Panc1 (cell line): ENCODE results near the gene TMEM185B. TPM values are rescaled to one million over a fixed set of nuclear protein-coding genes. Genes with fewer than 3 reads are reported as not detected.

Experiments used
- ATAC-seq: fragments of 200-7000 bp; cut with Tn5 transposase; 2 replicates; pipeline ENCODE4 v1.9.1; 2020; ENCODE audit warnings: mild to moderate bottlenecking, moderate library complexity
- BruUV-seq: library from RNA; stranded (reverse); fragments of 400-500 nt; replicated peaks from 2 replicates; lab custom pipeline; 2021; lab: Mats Ljungman, UMichigan
- CTCF ChIA-PET: fragments of 300-600 bp; sonication (Branson Sonifier 250); formaldehyde crosslinking; loops from one replicate; lab custom pipeline; 2022; ENCODE audit warnings: antibody characterized with exemption; lab: Charles Lee
- POLR2A ChIA-PET: fragments of 300-600 bp; sonication (Branson Sonifier 250); formaldehyde crosslinking; loops from one replicate; lab custom pipeline; 2022; ENCODE audit warnings: antibody characterized with exemption; lab: Charles Lee
- DNase-seq: peaks from one replicate; pipeline ENCODE4 v3.0.0-alpha.2; 2010; ENCODE audit warnings: low read depth, low spot score
- H3K27ac ChIP-seq: 2 replicates; pipeline ENCODE4 v1.5.1; 2011; ENCODE audit warnings: mild to moderate bottlenecking, low read length, inconsistent platforms
- H3K27me3 ChIP-seq: fragments of 200-500 bp; sonication (Bioruptor generic); 2 replicates; pipeline ENCODE4 v1.6.0; 2014; ENCODE audit warnings: low read length, inconsistent platforms; ENCODE audit not compliant: control insufficient read depth, insufficient read depth
- H3K36me3 ChIP-seq: fragments of 200-500 bp; sonication (Bioruptor generic); 2 replicates; pipeline ENCODE4 v1.5.1; 2014; ENCODE audit warnings: inconsistent platforms, mild to moderate bottlenecking, low read length, moderate library complexity; ENCODE audit not compliant: control insufficient read depth, insufficient read depth
- H3K4me1 ChIP-seq: 2 replicates; pipeline ENCODE4 v1.5.1; 2011; ENCODE audit warnings: inconsistent platforms, mild to moderate bottlenecking, low read length, moderate library complexity; ENCODE audit not compliant: control insufficient read depth, insufficient read depth
- H3K4me3 ChIP-seq, 2 experiments: 2 replicates each; pipeline ENCODE4 v1.5.1; 2011 to 2012; ENCODE audit warnings: low read depth in 2 of 2, low read length in 2 of 2, mild to moderate bottlenecking in 2 of 2, inconsistent platforms in 1 of 2, moderate library complexity in 1 of 2
- H3K9me3 ChIP-seq: fragments of 200-500 bp; sonication (Bioruptor generic); 2 replicates; pipeline ENCODE4 v1.5.1; 2014; ENCODE audit warnings: low read depth, mild to moderate bottlenecking, inconsistent platforms, low read length, moderate library complexity; ENCODE audit not compliant: control insufficient read depth, insufficient read depth
- POLR2AphosphoS5 ChIP-seq: IDR thresholded peaks from 2 replicates; pipeline ENCODE4 v1.6.1; 2012; ENCODE audit warnings: mild to moderate bottlenecking, low read depth, low read length, moderate library complexity
- SIN3A ChIP-seq: IDR thresholded peaks from 2 replicates; pipeline ENCODE4 v1.6.1; 2012; ENCODE audit warnings: low read depth, mild to moderate bottlenecking, low read length, moderate library complexity, borderline replicate concordance; ENCODE audit not compliant: insufficient read depth
- TCF7L2 ChIP-seq: IDR thresholded peaks from 2 replicates; pipeline ENCODE4 v1.6.1; 2011; ENCODE audit warnings: mild to moderate bottlenecking, low read depth, low read length, inconsistent platforms
- in situ Hi-C: cut with HindIII; loops from 2 replicates; pipeline ENCODE4 v1.10.0; 2016; ENCODE audit warnings: low sequenced_read_pairs, low pct_unique_long_range_greater_than_20kb
- intact Hi-C: fragments of 100-400 bp; cut with micrococcal nuclease; formaldehyde crosslinking; loops from one replicate; pipeline ENCODE4 v1.10.0; 2022; ENCODE audit not compliant: unreplicated experiment
- total RNA-seq: library from RNA; stranded (reverse); gene quantifications from one replicate; pipeline ENCODE4 v1.2.1, GENCODE V29; 2021; ENCODE audit not compliant: unreplicated experiment
- TF ChIP-seq, protein P1 (sequence below), 2 experiments: IDR thresholded peaks; 2 replicates each; pipeline ENCODE4 v1.6.1; 2011 to 2012; ENCODE audit warnings: low read depth in 2 of 2, control low read depth in 1 of 2, low read length in 1 of 2, mild to moderate bottlenecking in 1 of 2, moderate library complexity in 1 of 2; ENCODE audit not compliant: insufficient read depth in 1 of 2
- TF ChIP-seq, protein P2 (sequence below): fragments of 450-650 bp; IDR thresholded peaks from 2 replicates; pipeline ENCODE4 v1.5.1; 2017; ENCODE audit warnings: mild to moderate bottlenecking

Gene TMEM185B
- total RNA-seq, 1 experiment from 2014 or later = 54.6 TPM

DNA sequence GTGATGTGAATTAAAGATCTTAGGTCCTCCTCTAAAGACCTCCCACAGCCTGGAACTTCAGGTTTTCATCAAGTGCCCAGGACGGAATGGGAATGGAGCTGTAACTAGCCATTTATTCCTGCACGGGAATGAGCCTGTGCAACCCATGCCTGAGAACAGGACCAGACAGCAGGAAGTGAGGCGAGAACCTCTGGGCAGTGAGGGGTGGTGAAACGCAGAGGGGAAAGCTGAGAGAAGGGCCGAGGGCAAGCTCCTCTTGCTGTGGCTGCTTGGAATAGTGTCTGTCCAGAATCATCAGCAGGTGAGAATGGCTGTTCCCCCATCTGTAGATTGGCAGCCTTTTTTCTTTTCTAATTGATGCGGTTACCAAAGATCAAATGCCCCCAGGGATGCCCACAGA is 24.7 kb upstream of the TMEM185B start:
- H3K4me1 ChIP-seq = peaks cover 30% of the 10 kb centered on the region
- intact Hi-C loops = no loop called here
- in situ Hi-C loops = no loop called here
- no peak for DNase-seq
- H3K4me3 ChIP-seq = no peak overlapping the region
- no peaks in the 10 kb centered on the region for H3K9me3 ChIP-seq
- H3K27ac ChIP-seq = no peak overlapping the region
- H3K27me3 ChIP-seq = no peaks in the 10 kb centered on the region
- POLR2A ChIA-PET = no interaction called here
- H3K36me3 ChIP-seq = no peaks in the 10 kb centered on the region
- CTCF ChIA-PET = no interaction called here
- BruUV-seq = no TSS peak
- ATAC-seq = no peak
- TF ChIP-seq POLR2AphosphoS5 (no peak), SIN3A (no peak), TCF7L2 (no peak)
- TF ChIP-seq, protein P1, sequence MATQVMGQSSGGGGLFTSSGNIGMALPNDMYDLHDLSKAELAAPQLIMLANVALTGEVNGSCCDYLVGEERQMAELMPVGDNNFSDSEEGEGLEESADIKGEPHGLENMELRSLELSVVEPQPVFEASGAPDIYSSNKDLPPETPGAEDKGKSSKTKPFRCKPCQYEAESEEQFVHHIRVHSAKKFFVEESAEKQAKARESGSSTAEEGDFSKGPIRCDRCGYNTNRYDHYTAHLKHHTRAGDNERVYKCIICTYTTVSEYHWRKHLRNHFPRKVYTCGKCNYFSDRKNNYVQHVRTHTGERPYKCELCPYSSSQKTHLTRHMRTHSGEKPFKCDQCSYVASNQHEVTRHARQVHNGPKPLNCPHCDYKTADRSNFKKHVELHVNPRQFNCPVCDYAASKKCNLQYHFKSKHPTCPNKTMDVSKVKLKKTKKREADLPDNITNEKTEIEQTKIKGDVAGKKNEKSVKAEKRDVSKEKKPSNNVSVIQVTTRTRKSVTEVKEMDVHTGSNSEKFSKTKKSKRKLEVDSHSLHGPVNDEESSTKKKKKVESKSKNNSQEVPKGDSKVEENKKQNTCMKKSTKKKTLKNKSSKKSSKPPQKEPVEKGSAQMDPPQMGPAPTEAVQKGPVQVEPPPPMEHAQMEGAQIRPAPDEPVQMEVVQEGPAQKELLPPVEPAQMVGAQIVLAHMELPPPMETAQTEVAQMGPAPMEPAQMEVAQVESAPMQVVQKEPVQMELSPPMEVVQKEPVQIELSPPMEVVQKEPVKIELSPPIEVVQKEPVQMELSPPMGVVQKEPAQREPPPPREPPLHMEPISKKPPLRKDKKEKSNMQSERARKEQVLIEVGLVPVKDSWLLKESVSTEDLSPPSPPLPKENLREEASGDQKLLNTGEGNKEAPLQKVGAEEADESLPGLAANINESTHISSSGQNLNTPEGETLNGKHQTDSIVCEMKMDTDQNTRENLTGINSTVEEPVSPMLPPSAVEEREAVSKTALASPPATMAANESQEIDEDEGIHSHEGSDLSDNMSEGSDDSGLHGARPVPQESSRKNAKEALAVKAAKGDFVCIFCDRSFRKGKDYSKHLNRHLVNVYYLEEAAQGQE (IDR thresholded peaks at IDR 0.05; ENCODE audit: insufficient read depth in 1 of 2, low read depth in 2 of 2, low read length in 1 of 2) = no peak
- TF ChIP-seq, protein P2, sequence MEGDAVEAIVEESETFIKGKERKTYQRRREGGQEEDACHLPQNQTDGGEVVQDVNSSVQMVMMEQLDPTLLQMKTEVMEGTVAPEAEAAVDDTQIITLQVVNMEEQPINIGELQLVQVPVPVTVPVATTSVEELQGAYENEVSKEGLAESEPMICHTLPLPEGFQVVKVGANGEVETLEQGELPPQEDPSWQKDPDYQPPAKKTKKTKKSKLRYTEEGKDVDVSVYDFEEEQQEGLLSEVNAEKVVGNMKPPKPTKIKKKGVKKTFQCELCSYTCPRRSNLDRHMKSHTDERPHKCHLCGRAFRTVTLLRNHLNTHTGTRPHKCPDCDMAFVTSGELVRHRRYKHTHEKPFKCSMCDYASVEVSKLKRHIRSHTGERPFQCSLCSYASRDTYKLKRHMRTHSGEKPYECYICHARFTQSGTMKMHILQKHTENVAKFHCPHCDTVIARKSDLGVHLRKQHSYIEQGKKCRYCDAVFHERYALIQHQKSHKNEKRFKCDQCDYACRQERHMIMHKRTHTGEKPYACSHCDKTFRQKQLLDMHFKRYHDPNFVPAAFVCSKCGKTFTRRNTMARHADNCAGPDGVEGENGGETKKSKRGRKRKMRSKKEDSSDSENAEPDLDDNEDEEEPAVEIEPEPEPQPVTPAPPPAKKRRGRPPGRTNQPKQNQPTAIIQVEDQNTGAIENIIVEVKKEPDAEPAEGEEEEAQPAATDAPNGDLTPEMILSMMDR = no peak

DNA sequence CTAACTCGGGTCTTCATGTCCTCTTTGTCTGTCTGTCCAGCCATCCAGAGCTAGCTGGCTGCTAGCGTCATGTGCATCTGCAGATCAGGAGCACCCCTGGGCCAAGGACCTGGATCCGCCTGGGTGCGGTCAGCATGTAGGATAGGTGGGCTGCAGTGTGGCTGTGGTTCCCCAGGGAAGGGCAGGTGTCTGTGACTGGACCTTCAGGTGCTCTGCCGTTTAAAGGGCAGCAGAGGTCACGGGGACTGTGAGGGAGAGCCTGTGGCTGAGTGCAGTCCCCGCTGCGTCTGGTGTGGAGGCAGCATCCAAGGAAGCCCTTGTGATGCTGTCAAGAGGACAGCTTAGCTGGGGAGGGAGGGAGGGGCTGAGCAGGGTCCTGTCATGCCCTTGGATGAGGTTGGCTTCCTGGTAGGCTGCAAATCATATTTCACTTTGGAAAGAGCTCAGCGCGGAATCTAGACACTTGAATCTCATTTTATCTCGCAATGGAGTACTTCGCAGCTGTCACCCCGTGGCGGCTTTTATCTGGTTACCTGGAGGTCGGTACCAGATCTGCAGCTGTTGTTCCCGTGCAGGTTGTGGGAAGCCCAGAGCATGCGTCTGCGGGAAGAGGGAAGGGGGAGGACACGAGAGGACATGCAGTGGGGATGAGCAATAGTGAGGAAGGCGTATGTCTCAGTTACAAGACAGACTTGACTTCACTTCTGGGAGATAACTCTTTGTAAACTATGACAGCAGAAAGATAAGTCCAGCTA is 23.5 kb upstream of the TMEM185B start:
- Histone ChIP-seq H3K27ac (peak overlapping the region; percentile 39; the same call in 1 of the 2 replicates), H3K27me3 (no peaks in the 10 kb centered on the region), H3K4me1 (peaks cover 27% of the 10 kb centered on the region), H3K9me3 (no peaks in the 10 kb centered on the region), H3K36me3 (no peaks in the 10 kb centered on the region), H3K4me3 (no peak overlapping the region)
- intact Hi-C loops (no loop called here), in situ Hi-C loops (no loop called here)
- ChIA-PET CTCF (no interaction called here), POLR2A (interaction anchor here (0.6 kb wide), 1 partner anchor 17 kb away, joined by 3 read pairs; no protein-coding TSS in a partner anchor)
- ATAC-seq (no peak), DNase-seq (no peak)
- BruUV-seq = no TSS peak
- TF ChIP-seq SIN3A = no peak
